Uterus (tissue), 4 donors: ENCODE data around the gene SNAPIN. TPM values are rescaled to one million over a fixed set of nuclear protein-coding genes. Genes with fewer than 3 reads are reported as not detected.

Experiments
- DNase-seq, 2 donors: peaks; one replicate each; pipeline ENCODE4 v3.0.0-alpha.2; 2019 to 2020
- H3K27ac ChIP-seq, 2 donors: fragments of 200-600 bp; sonication (generic); 1 replicate in 1 of 2; 2 replicates in 1 of 2; pipeline ENCODE4 v1.5.1; 2016 to 2018
- H3K27me3 ChIP-seq, 2 donors: fragments of 200-600 bp; sonication (generic); one replicate each; pipeline ENCODE4 v1.5.1; 2018 to 2019; ENCODE audit warnings: control low read depth in 1 of 2
- H3K36me3 ChIP-seq, 2 donors: fragments of 200-600 bp; sonication (generic); one replicate each; pipeline ENCODE4 v1.5.1; 2019; ENCODE audit warnings: control low read depth in 1 of 2
- H3K4me1 ChIP-seq, 2 donors: fragments of 200-600 bp; sonication (generic); one replicate each; pipeline ENCODE4 v1.5.1; 2018 to 2019; ENCODE audit warnings: control low read depth in 1 of 2
- H3K4me3 ChIP-seq, 2 donors: fragments of 200-600 bp; sonication (generic); 1 replicate in 1 of 2; 2 replicates in 1 of 2; pipeline ENCODE4 v1.5.1; 2018 to 2019; ENCODE audit warnings: mild to moderate bottlenecking in 1 of 2
- H3K9me3 ChIP-seq, 2 donors: fragments of 200-600 bp; sonication (generic); one replicate each; pipeline ENCODE4 v1.5.1; 2019; ENCODE audit warnings: control low read depth in 1 of 2
- POLR2A ChIP-seq, 2 donors: fragments of 450-650 bp; IDR thresholded peaks; one replicate each; pipeline ENCODE4 v1.6.1; 2016; ENCODE audit warnings: antibody characterized with exemption in 2 of 2, mild to moderate bottlenecking in 1 of 2, moderate library complexity in 1 of 2
- intact Hi-C: fragments of 100-400 bp; cut with DNase I; formaldehyde crosslinking; loops from one replicate; pipeline ENCODE4 v1.15.1; 2023; ENCODE audit warnings: low total_unique reads
- total RNA-seq, 4 donors: library from RNA; depleted of rRNA in 3 of 4; stranded (reverse); fragments of >200 nt in 3 of 4; gene quantifications; one replicate each; pipeline versions ENCODE4 v1.1.0 to v1.2.4, GENCODE V29; 2014 to 2023
- TF ChIP-seq, protein P1 (sequence below), 4 experiments: fragments of 200-600 bp in 2 of 4; fragments of 450-650 bp in 2 of 4; sonication (generic) in 2 of 4; IDR thresholded peaks; one replicate each; pipeline ENCODE4 v1.5.1; 2016 to 2019; ENCODE audit warnings: antibody characterized with exemption in 4 of 4, mild to moderate bottlenecking in 2 of 4, moderate library complexity in 1 of 4
- donor health status: DM: yes; HTN: yes; CAD: no.

SNAPIN gene
- total RNA-seq, 4 donors from 2014 or later: 35.5 to 101 (median 71.3) TPM

DNA sequence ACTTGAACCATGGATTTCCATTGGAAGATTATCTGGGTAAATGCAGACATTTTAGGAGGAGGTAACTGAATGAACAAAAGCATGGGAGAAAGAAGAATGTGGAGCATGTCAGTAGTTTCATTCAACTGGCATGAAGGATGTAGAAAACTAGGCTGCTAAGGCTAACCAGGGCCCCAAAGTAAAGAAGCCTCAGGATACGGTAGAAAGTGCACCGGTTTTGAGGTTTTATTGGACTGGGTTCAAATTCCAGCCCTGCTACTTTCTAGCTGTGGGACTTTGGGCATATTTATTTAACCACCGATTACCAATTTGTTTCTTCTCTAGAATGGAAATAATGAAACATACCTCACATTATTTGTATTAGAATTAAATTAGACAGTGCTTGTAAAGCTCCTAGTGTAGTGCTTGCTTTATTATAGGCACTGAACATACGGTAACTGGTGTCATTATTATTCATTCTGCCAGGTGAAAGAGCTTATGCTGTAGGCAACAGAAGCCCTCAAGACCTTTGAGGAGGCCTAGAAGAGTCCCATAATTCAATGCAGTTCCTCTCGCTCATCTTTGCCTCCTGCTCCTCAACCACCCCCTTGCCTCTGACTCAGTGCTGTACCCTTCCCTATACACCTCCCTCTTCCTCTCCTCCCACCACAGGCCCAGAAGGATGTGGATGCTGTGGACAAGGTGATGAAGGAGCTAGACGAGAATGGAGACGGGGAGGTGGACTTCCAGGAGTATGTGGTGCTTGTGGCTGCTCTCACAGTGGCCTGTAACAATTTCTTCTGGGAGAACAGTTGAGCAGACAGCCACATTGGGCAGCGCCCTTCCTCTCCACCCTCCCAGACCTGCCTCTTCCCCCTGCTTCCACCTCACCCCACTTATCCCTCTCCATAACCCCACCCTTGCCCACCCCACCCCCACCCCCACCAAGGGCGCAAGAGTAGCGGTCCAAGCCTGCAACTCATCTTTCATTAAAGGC lies 27.2 kb upstream of the SNAPIN start:
- Histone ChIP-seq H3K27me3 (no peaks in the 10 kb centered on the region), H3K4me3 (no peak overlapping the region), H3K9me3 (no peaks in the 10 kb centered on the region), H3K27ac (no peak overlapping the region), H3K36me3 (no peaks in the 10 kb centered on the region), H3K4me1 (peaks cover 0 to 7% of the 10 kb centered on the region in 2 donors)
- no peak for DNase-seq
- TF ChIP-seq POLR2A (IDR thresholded peaks at IDR 0.05): no peak
- TF ChIP-seq, protein P1, sequence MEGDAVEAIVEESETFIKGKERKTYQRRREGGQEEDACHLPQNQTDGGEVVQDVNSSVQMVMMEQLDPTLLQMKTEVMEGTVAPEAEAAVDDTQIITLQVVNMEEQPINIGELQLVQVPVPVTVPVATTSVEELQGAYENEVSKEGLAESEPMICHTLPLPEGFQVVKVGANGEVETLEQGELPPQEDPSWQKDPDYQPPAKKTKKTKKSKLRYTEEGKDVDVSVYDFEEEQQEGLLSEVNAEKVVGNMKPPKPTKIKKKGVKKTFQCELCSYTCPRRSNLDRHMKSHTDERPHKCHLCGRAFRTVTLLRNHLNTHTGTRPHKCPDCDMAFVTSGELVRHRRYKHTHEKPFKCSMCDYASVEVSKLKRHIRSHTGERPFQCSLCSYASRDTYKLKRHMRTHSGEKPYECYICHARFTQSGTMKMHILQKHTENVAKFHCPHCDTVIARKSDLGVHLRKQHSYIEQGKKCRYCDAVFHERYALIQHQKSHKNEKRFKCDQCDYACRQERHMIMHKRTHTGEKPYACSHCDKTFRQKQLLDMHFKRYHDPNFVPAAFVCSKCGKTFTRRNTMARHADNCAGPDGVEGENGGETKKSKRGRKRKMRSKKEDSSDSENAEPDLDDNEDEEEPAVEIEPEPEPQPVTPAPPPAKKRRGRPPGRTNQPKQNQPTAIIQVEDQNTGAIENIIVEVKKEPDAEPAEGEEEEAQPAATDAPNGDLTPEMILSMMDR (IDR thresholded peaks at IDR 0.05): no peak
- intact Hi-C loops: no loop called here

DNA sequence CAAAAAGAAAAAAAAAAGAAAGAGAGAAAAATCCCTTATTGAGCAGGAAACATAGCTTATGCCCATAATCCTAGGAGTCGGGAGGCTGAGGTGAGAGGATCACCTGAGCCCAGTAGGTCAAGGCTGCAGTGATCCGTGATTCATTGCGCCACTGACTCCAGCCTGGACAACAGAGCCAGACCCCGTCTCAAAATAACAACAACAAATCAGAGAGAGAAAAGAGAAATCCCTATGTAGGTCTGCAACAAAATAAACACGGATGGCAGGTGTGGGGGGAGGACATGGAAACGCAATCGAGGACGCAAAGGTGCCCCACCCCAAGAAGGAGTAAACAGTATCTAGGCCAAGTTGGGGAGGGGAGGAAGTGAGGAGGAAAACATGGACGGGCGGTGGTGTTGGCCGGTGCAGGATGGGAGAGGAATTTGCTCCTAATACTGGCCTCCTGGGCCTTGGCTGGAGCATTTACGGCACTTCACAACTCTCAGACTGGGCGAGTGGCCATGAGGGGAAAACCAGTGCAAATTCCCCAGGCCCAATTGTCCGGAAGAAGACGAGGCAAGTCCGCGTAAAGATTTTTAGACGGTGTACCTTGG lies 25.2 kb upstream of the SNAPIN start:
- no peak for DNase-seq
- Histone ChIP-seq H3K4me3 (peak overlapping the region; percentile 88 to 100), H3K9me3 (no peaks in the 10 kb centered on the region), H3K36me3 (no peaks in the 10 kb centered on the region), H3K4me1 (peaks cover 0 to 3% of the 10 kb centered on the region in 2 donors), H3K27me3 (no peaks in the 10 kb centered on the region), H3K27ac (peak overlapping the region; percentile 99 to 100)
- intact Hi-C loops: no loop called here
- TF ChIP-seq, protein P1 (IDR thresholded peaks at IDR 0.05): no peak

GRCh38 chr1:153633754-153634665 lies 24.5 kb upstream of the SNAPIN start, which contains the start of gene CHTOP:
Gene CHTOP, plus strand, starts transcription at chr1:153634066. Its CDS starts 2,523 bp downstream, at chr1:153636589.
- H3K4me3 ChIP-seq: peak within 1 kb of the TSS; percentile 88 to 100
- H3K4me1 ChIP-seq: peaks cover 0 to 3% of the 10 kb centered on the region in 2 donors
- peak; percentile 99 for DNase-seq
- peak; percentile 84 to 99 for TF ChIP-seq POLR2A (IDR thresholded peaks at IDR 0.05)
- TF ChIP-seq, protein P1 (IDR thresholded peaks at IDR 0.05): peak in 1 of 4 experiments; percentile 5
- no peaks in the 10 kb centered on the region for H3K36me3 ChIP-seq
- peak within 1 kb of the TSS; percentile 99 to 100 for H3K27ac ChIP-seq
- no peaks in the 10 kb centered on the region for H3K27me3 ChIP-seq
- intact Hi-C loops: no loop called here
- no peaks in the 10 kb centered on the region for H3K9me3 ChIP-seq

DNA sequence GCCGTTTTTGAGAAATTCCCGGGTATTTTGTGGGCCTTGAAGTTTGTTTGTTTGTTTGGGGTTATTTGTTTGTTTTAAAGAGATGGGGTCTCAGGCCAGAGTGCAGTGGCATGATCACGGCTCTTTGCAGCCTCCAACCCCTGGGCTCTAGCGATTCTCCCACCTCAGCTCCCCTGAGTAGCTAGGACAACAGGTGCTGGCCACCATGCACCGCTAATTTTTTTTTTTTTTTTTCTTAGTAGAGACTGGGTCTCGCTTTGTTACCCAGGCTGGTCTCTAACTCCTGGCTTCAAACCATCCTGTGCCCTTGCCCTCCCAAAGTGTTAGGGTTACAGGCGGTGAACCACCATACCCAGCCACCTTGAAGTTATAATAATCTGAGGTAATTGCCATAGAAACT lies 22.6 kb upstream of the SNAPIN start:
- no peaks in the 10 kb centered on the region for H3K27me3 ChIP-seq
- no peaks in the 10 kb centered on the region for H3K36me3 ChIP-seq
- intact Hi-C loops: no loop called here
- TF ChIP-seq, protein P1 (IDR thresholded peaks at IDR 0.05): no peak
- TF ChIP-seq POLR2A (IDR thresholded peaks at IDR 0.05): no peak
- H3K27ac ChIP-seq: peak overlapping the region in 1 of 2 donors; percentile 100
- H3K4me3 ChIP-seq: peak overlapping the region in 1 of 2 donors; percentile 88
- no peaks in the 10 kb centered on the region for H3K9me3 ChIP-seq
- H3K4me1 ChIP-seq: peaks cover 0 to 3% of the 10 kb centered on the region in 2 donors
- no peak for DNase-seq
